Right atrium auricular region (tissue), 2 donors: ENCODE data around the gene NKX2-3. TPM values are rescaled to one million over a fixed set of nuclear protein-coding genes. Genes with fewer than 3 reads are reported as not detected.

Experiments used
- DNase-seq: peaks from one replicate; pipeline ENCODE4 v3.0.0-alpha.2; 2019; ENCODE audit warnings: low spot score
- H3K27ac ChIP-seq, 2 donors: fragments of 200-600 bp; sonication (generic); 1 replicate in 1 of 2; 2 replicates in 1 of 2; pipeline ENCODE4 v1.5.1; 2016 to 2019
- H3K27me3 ChIP-seq, 2 donors: fragments of 200-600 bp; sonication (generic); one replicate each; pipeline versions ENCODE4 v1.5.1 to v1.6.0; 2017 to 2019
- H3K36me3 ChIP-seq: fragments of 200-600 bp; sonication (generic); one replicate; pipeline ENCODE4 v1.5.1; 2016
- H3K4me1 ChIP-seq, 2 donors: fragments of 200-600 bp; sonication (generic); one replicate each; pipeline versions ENCODE4 v1.5.1 to v1.6.0; 2017 to 2019
- H3K4me3 ChIP-seq, 2 donors: fragments of 200-600 bp; sonication (generic); 1 replicate in 1 of 2; 2 replicates in 1 of 2; pipeline ENCODE4 v1.5.1; 2017 to 2019; ENCODE audit warnings: mild to moderate bottlenecking in 1 of 2, moderate library complexity in 1 of 2
- H3K9me3 ChIP-seq, 2 donors: fragments of 200-600 bp; sonication (generic); one replicate each; pipeline ENCODE4 v1.5.1; 2019
- CTCF ChIP-seq, 2 donors: fragments of 200-600 bp; sonication (generic); IDR thresholded peaks; one replicate each; pipeline ENCODE4 v1.5.1; 2019; ENCODE audit warnings: antibody characterized with exemption in 2 of 2
- total RNA-seq, 2 donors: library from RNA; depleted of rRNA; stranded (reverse); fragments of >200 nt; gene quantifications; one replicate each; pipeline ENCODE4 v1.1.0, GENCODE V29; 2016

The NKX2-3 gene
- total RNA-seq, 2 donors from 2014 or later: not detected

GRCh38 chr10:99524736-99525380 lies 7.9 kb upstream of the NKX2-3 start:
- no peaks in the 10 kb centered on the region for H3K36me3 ChIP-seq
- H3K27ac ChIP-seq: no peak overlapping the region
- no peak for DNase-seq
- H3K4me1 ChIP-seq: peaks cover 0 to 29% of the 10 kb centered on the region in 2 donors
- TF ChIP-seq CTCF (IDR thresholded peaks at IDR 0.05): no peak
- no peak overlapping the region for H3K4me3 ChIP-seq
- H3K9me3 ChIP-seq: no peaks in the 10 kb centered on the region
- H3K27me3 ChIP-seq: peaks cover 61 to 76% of the 10 kb centered on the region in 2 donors

- peaks cover 66 to 79% of the 10 kb centered on the region in 2 donors for H3K27me3 ChIP-seq
- H3K4me1 ChIP-seq: peaks cover 0 to 32% of the 10 kb centered on the region in 2 donors
- H3K9me3 ChIP-seq: no peaks in the 10 kb centered on the region
- no peak for TF ChIP-seq CTCF (IDR thresholded peaks at IDR 0.05)
- no peaks in the 10 kb centered on the region for H3K36me3 ChIP-seq
- DNase-seq: no peak
- no peak overlapping the region for H3K27ac ChIP-seq
- H3K4me3 ChIP-seq: no peak overlapping the region
Observed at GRCh38 chr10:99525897-99526296, 6.8 kb upstream of the NKX2-3 start.

GRCh38 chr10:99526861-99527504 lies 5.8 kb upstream of the NKX2-3 start:
- no peak for DNase-seq
- no peaks in the 10 kb centered on the region for H3K36me3 ChIP-seq
- no peak overlapping the region for H3K4me3 ChIP-seq
- no peaks in the 10 kb centered on the region for H3K9me3 ChIP-seq
- H3K27me3 ChIP-seq: peaks cover 68 to 80% of the 10 kb centered on the region in 2 donors
- no peak for TF ChIP-seq CTCF (IDR thresholded peaks at IDR 0.05)
- H3K27ac ChIP-seq: no peak overlapping the region
- peaks cover 0 to 32% of the 10 kb centered on the region in 2 donors for H3K4me1 ChIP-seq

GRCh38 chr10:99527526-99528493 lies 4.9 kb upstream of the NKX2-3 start:
- peaks cover 0 to 30% of the 10 kb centered on the region in 2 donors for H3K4me1 ChIP-seq

More at GRCh38 chr10:99527526-99528493, 4.9 kb upstream of the NKX2-3 start:
- no peak for TF ChIP-seq CTCF (IDR thresholded peaks at IDR 0.05)
- H3K36me3 ChIP-seq: no peaks in the 10 kb centered on the region
- peaks cover 67 to 80% of the 10 kb centered on the region in 2 donors for H3K27me3 ChIP-seq
- H3K9me3 ChIP-seq: no peaks in the 10 kb centered on the region
- no peak for DNase-seq
- H3K4me3 ChIP-seq: no peak overlapping the region
- no peak overlapping the region for H3K27ac ChIP-seq
